ENCODE results near the gene SMARCE1.

The SMARCE1 gene

DNA sequence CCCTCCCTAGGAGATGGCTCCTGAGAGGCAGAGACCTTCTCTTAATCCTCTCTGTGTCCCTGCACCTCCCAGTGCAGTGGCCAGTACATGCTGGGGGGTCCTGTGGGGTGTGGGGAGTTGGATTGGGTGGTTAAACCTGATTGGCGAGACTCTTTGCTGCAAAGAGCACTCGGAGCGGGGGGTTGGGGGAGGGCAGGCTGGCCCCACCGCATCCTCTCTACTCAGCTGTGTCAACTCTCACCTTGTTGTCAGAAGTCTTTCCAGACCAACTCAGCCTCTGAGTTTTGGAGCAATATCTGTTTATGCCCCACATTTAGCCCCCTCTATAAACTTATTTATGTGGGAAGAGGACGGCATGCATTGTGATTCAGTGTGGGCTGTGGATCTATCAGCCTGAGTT, 40.0 kb downstream of the SMARCE1 start:
- no peak for DNase-seq
- no peak overlapping the region for H3K27ac ChIP-seq (ENCODE audit: low read depth, low read length)
- no peak overlapping the region for H3K23ac ChIP-seq (ENCODE audit: low read length)
- H3K4me3 ChIP-seq (ENCODE audit: low read length), result no peak overlapping the region
- no peak overlapping the region for H2AK5ac ChIP-seq (ENCODE audit: low read length)
- no peak overlapping the region for H3K9ac ChIP-seq (ENCODE audit: low read length)
- no peak overlapping the region for H4K5ac ChIP-seq (ENCODE audit: low read length)
- no peaks in the 10 kb centered on the region for H3K27me3 ChIP-seq (ENCODE audit: insufficient read depth, low read length, poor library complexity)
- no peak overlapping the region for H2BK5ac ChIP-seq (ENCODE audit: low read length)
- no peaks in the 10 kb centered on the region for H3K79me1 ChIP-seq (ENCODE audit: low read length)
- no peaks in the 10 kb centered on the region for H3K36me3 ChIP-seq (ENCODE audit: control insufficient read depth, insufficient read depth, low read length)
- no peaks in the 10 kb centered on the region for H3K4me1 ChIP-seq (ENCODE audit: control insufficient read depth, low read depth, low read length)
- H2BK120ac ChIP-seq (ENCODE audit: low read depth, low read length), result no peak overlapping the region
- no peak overlapping the region for H4K8ac ChIP-seq (ENCODE audit: low read depth, low read length)
- H3K56ac ChIP-seq (ENCODE audit: low read length), result no peak overlapping the region
- H3K4ac ChIP-seq (ENCODE audit: low read depth, low read length), result no peak overlapping the region
- WGBS (ENCODE audit: extremely low coverage, insufficient coverage, low lambda C conversion rate), result no CpG with 5 or more reads among the region's 5 CpGs
- H2BK15ac ChIP-seq (replicated peaks; ENCODE audit: low read depth), result no peak overlapping the region
- H3K4me2 ChIP-seq (ENCODE audit: low read length), result no peak overlapping the region
- no peak overlapping the region for H3K18ac ChIP-seq (ENCODE audit: low read length)
- H3K79me2 ChIP-seq (ENCODE audit: control insufficient read depth, insufficient read depth, low read length), result no peaks in the 10 kb centered on the region

DNA sequence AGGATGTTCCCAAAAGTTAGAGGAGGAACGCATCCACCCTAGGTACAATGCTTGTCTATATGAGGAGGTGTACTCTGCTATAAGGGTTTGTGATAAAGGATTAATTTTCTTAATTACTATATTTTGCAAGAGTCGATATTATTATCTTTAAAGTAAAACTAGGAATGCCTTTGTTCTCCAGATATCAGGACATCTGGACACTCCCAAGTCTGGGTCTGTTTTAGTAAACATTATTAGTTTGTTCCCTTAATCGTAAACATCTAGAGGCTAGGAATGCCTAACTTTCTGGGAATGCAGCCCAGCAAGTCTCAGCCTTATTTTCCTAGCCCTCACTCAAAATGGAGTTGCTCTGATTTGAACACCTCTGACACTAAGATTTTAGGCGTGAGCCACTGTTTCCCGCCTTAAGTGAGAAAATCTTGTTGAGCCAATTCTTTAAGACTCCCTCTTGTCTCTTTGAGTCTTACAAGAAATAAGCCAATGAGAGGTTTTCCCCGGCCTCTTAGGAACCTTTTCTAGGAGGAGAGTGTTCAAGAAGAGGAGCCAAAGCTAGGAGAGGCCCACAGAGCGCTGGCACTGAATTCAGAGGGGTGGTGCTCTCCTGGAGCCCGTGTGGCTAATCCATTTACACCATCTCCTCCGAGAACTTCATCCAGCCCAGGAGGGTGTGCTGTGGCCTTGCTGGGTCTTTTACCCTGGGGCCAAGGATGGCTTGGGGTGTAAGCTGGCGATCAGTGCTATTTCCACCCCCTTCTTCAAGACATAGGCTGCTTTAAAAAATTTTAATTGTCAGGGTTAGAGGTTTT, 40.9 kb downstream of the SMARCE1 start:
- Histone ChIP-seq H3K18ac (ENCODE audit: low read length) (no peak overlapping the region), H3K4me3 (ENCODE audit: low read length) (no peak overlapping the region), H3K4me2 (ENCODE audit: low read length) (no peak overlapping the region), H3K79me2 (ENCODE audit: control insufficient read depth, insufficient read depth, low read length) (no peaks in the 10 kb centered on the region), H4K5ac (ENCODE audit: low read length) (no peak overlapping the region), H4K8ac (ENCODE audit: low read depth, low read length) (no peak overlapping the region), H3K23ac (ENCODE audit: low read length) (no peak overlapping the region), H3K79me1 (ENCODE audit: low read length) (no peaks in the 10 kb centered on the region), H3K36me3 (ENCODE audit: control insufficient read depth, insufficient read depth, low read length) (no peaks in the 10 kb centered on the region), H2BK120ac (ENCODE audit: low read depth, low read length) (no peak overlapping the region), H3K27ac (ENCODE audit: low read depth, low read length) (no peak overlapping the region), H3K9ac (ENCODE audit: low read length) (no peak overlapping the region), H3K27me3 (ENCODE audit: insufficient read depth, low read length, poor library complexity) (no peaks in the 10 kb centered on the region), H3K4ac (ENCODE audit: low read depth, low read length) (no peak overlapping the region), H3K4me1 (ENCODE audit: control insufficient read depth, low read depth, low read length) (no peaks in the 10 kb centered on the region), H2AK5ac (ENCODE audit: low read length) (no peak overlapping the region), H2BK15ac (replicated peaks; ENCODE audit: low read depth) (no peak overlapping the region), H2BK5ac (ENCODE audit: low read length) (no peak overlapping the region), H3K56ac (ENCODE audit: low read length) (no peak overlapping the region)
- DNase-seq, result peak; percentile 24
- no CpG with 5 or more reads among the region's 10 CpGs for WGBS (ENCODE audit: extremely low coverage, insufficient coverage, low lambda C conversion rate)

DNA sequence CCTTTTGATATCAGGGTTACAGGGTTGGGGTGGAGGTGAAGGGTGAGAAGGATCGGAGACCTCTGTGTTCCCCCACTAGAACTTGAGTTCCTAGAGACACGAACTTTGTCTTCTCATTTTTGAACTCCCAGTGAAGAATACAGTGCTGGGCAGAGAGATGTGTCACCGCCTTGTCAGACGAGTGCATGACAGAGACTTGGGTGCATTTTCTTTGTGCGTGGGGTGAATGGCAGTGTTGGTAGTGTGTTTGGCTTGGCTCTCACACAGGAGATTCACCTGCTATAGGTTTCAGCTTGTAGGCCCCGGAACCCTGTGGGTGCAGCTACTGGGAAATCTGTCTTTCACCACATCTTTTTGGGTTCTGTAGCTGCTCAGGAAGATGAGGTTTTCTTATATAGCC, 42.3 kb downstream of the SMARCE1 start:
- no peak overlapping the region for H2BK120ac ChIP-seq (ENCODE audit: low read depth, low read length)
- H3K79me2 ChIP-seq (ENCODE audit: control insufficient read depth, insufficient read depth, low read length), result no peaks in the 10 kb centered on the region
- no peaks in the 10 kb centered on the region for H3K27me3 ChIP-seq (ENCODE audit: insufficient read depth, low read length, poor library complexity)
- no peaks in the 10 kb centered on the region for H3K4me1 ChIP-seq (ENCODE audit: control insufficient read depth, low read depth, low read length)
- H2BK5ac ChIP-seq (ENCODE audit: low read length), result no peak overlapping the region
- no peak overlapping the region for H3K4ac ChIP-seq (ENCODE audit: low read depth, low read length)
- H3K79me1 ChIP-seq (ENCODE audit: low read length), result no peaks in the 10 kb centered on the region
- H3K18ac ChIP-seq (ENCODE audit: low read length), result no peak overlapping the region
- H2AK5ac ChIP-seq (ENCODE audit: low read length), result no peak overlapping the region
- H3K9ac ChIP-seq (ENCODE audit: low read length), result no peak overlapping the region
- no peak overlapping the region for H3K4me2 ChIP-seq (ENCODE audit: low read length)
- H3K56ac ChIP-seq (ENCODE audit: low read length), result no peak overlapping the region
- H3K27ac ChIP-seq (ENCODE audit: low read depth, low read length), result no peak overlapping the region
- H3K23ac ChIP-seq (ENCODE audit: low read length), result no peak overlapping the region
- H4K8ac ChIP-seq (ENCODE audit: low read depth, low read length), result no peak overlapping the region
- no peak overlapping the region for H3K4me3 ChIP-seq (ENCODE audit: low read length)
- WGBS (ENCODE audit: extremely low coverage, insufficient coverage, low lambda C conversion rate), result no CpG with 5 or more reads among the region's 6 CpGs
- no peak overlapping the region for H4K5ac ChIP-seq (ENCODE audit: low read length)
- H3K36me3 ChIP-seq (ENCODE audit: control insufficient read depth, insufficient read depth, low read length), result no peaks in the 10 kb centered on the region
- H2BK15ac ChIP-seq (replicated peaks; ENCODE audit: low read depth), result no peak overlapping the region
- DNase-seq, result no peak

DNA sequence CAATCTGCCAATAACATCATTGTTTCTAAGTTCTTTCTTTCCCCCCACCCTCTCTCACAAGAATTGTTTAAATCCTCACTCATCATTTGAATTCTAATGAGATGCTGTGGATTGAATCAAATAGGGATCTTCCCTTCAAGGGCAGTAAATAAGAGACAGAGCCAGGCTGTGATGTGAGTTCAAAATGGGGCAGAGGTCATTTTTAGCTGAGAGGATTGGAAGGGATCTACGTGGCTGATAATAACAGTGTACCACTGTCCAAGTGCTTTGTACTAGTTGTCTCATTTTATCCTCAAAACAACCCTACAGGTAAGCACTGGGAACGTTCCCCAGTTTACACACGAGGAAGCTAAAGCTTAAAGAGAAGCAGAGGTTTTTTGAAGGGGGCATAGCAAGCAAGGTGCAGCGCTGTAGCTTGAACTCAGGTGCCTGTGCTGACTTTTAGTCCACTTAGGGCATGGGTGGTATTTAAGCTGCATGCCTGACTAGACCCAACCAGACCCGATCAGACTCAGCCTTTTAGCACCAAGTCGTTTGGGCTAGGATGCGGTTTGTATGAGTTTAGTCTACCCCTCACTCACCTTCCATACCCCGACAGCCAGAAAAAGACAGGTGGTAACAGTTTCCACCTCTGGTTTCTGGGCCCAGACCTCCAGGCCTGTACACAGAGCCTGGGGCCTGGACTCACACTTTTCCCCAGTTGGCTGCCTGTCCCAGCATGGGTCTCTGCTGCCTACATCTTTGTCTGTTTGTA, 43.1 kb downstream of the SMARCE1 start:
- H2BK5ac ChIP-seq (ENCODE audit: low read length), result no peak overlapping the region
- WGBS (ENCODE audit: extremely low coverage, insufficient coverage, low lambda C conversion rate), result no CpG with 5 or more reads among the region's 8 CpGs
- no peak overlapping the region for H3K4me2 ChIP-seq (ENCODE audit: low read length)
- H2AK5ac ChIP-seq (ENCODE audit: low read length), result no peak overlapping the region
- no peak overlapping the region for H4K5ac ChIP-seq (ENCODE audit: low read length)
- no peaks in the 10 kb centered on the region for H3K79me1 ChIP-seq (ENCODE audit: low read length)
- H3K27me3 ChIP-seq (ENCODE audit: insufficient read depth, low read length, poor library complexity), result no peaks in the 10 kb centered on the region
- no peak overlapping the region for H3K4ac ChIP-seq (ENCODE audit: low read depth, low read length)
- DNase-seq, result no peak
- no peak overlapping the region for H2BK120ac ChIP-seq (ENCODE audit: low read depth, low read length)
- no peaks in the 10 kb centered on the region for H3K79me2 ChIP-seq (ENCODE audit: control insufficient read depth, insufficient read depth, low read length)
- no peak overlapping the region for H2BK15ac ChIP-seq (replicated peaks; ENCODE audit: low read depth)
- H3K27ac ChIP-seq (ENCODE audit: low read depth, low read length), result no peak overlapping the region
- H3K18ac ChIP-seq (ENCODE audit: low read length), result no peak overlapping the region
- no peak overlapping the region for H3K9ac ChIP-seq (ENCODE audit: low read length)
- H3K56ac ChIP-seq (ENCODE audit: low read length), result no peak overlapping the region
- no peaks in the 10 kb centered on the region for H3K36me3 ChIP-seq (ENCODE audit: control insufficient read depth, insufficient read depth, low read length)
- no peak overlapping the region for H4K8ac ChIP-seq (ENCODE audit: low read depth, low read length)
- no peak overlapping the region for H3K23ac ChIP-seq (ENCODE audit: low read length)
- no peaks in the 10 kb centered on the region for H3K4me1 ChIP-seq (ENCODE audit: control insufficient read depth, low read depth, low read length)
- H3K4me3 ChIP-seq (ENCODE audit: low read length), result no peak overlapping the region

DNA sequence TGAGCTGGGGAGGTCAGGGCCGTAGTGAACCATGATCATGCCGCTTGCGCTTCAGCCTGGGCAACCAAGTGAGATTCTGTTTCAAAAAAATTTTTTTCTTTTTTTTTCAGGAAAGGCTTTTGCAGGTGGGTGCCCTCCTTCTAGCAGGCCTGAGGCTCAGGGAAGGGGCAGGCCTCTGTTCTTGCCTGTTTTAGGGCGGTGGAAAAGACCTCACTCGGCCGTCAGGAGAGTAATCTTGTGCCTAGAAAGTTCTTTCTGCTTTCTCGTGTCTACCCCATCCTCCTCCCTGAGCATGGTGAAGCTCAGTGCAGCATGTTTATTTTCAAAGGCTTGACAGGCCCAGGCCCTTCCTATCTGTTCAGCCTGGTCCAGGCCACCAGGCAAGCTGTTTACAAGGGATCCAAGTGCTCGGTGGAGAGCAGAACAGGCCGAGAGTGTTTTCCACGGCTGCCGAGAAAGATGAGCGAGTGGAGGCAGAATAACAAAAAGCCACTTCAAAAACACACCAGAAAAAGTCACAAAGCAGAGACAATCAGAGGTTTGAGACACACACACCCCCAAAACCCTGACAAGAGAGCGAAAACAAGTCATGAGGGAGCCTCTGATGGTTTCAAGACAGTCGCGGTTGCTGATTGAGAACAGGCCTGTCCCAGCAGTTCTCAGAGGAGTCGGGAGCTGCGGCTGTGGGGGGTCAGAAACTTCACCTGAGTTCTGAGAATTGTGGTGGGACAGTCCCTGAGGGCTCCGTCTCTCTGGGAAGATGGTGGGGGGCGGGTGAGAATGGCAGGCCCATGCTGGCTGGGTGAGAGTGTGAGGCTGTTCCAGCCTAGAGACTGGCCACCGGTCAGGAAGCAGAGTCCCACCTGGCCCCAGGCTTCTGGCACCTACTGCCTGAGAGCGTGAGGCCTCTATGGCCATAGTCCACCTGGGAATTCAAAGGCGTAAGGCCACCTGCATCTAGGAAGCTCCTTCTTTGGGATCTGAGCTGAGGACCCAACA, 44.9 kb downstream of the SMARCE1 start:
- Histone ChIP-seq H3K36me3 (ENCODE audit: control insufficient read depth, insufficient read depth, low read length) (no peaks in the 10 kb centered on the region), H2AK5ac (ENCODE audit: low read length) (no peak overlapping the region), H3K4me3 (ENCODE audit: low read length) (no peak overlapping the region), H2BK120ac (ENCODE audit: low read depth, low read length) (no peak overlapping the region), H3K27ac (ENCODE audit: low read depth, low read length) (no peak overlapping the region), H3K18ac (ENCODE audit: low read length) (no peak overlapping the region), H3K79me1 (ENCODE audit: low read length) (no peaks in the 10 kb centered on the region), H3K27me3 (ENCODE audit: insufficient read depth, low read length, poor library complexity) (no peaks in the 10 kb centered on the region), H3K4ac (ENCODE audit: low read depth, low read length) (no peak overlapping the region), H3K56ac (ENCODE audit: low read length) (no peak overlapping the region), H3K9ac (ENCODE audit: low read length) (no peak overlapping the region), H2BK5ac (ENCODE audit: low read length) (no peak overlapping the region), H3K4me1 (ENCODE audit: control insufficient read depth, low read depth, low read length) (no peaks in the 10 kb centered on the region), H3K23ac (ENCODE audit: low read length) (peak overlapping the region; percentile 30), H3K79me2 (ENCODE audit: control insufficient read depth, insufficient read depth, low read length) (no peaks in the 10 kb centered on the region), H4K5ac (ENCODE audit: low read length) (no peak overlapping the region), H3K4me2 (ENCODE audit: low read length) (no peak overlapping the region), H4K8ac (ENCODE audit: low read depth, low read length) (no peak overlapping the region), H2BK15ac (replicated peaks; ENCODE audit: low read depth) (no peak overlapping the region)
- no peak for DNase-seq
- WGBS (ENCODE audit: extremely low coverage, insufficient coverage, low lambda C conversion rate), result no CpG with 5 or more reads among the region's 22 CpGs

Data from mesendoderm (in vitro differentiated cells).